Retina (tissue), 1 donor: Measurements from ENCODE around the gene QRICH1.

Experiments
- DNase-seq: peaks from one replicate; pipeline ENCODE4 v3.0.0-alpha.2; 2016

Gene QRICH1, protein sequence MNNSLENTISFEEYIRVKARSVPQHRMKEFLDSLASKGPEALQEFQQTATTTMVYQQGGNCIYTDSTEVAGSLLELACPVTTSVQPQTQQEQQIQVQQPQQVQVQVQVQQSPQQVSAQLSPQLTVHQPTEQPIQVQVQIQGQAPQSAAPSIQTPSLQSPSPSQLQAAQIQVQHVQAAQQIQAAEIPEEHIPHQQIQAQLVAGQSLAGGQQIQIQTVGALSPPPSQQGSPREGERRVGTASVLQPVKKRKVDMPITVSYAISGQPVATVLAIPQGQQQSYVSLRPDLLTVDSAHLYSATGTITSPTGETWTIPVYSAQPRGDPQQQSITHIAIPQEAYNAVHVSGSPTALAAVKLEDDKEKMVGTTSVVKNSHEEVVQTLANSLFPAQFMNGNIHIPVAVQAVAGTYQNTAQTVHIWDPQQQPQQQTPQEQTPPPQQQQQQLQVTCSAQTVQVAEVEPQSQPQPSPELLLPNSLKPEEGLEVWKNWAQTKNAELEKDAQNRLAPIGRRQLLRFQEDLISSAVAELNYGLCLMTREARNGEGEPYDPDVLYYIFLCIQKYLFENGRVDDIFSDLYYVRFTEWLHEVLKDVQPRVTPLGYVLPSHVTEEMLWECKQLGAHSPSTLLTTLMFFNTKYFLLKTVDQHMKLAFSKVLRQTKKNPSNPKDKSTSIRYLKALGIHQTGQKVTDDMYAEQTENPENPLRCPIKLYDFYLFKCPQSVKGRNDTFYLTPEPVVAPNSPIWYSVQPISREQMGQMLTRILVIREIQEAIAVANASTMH

DNA sequence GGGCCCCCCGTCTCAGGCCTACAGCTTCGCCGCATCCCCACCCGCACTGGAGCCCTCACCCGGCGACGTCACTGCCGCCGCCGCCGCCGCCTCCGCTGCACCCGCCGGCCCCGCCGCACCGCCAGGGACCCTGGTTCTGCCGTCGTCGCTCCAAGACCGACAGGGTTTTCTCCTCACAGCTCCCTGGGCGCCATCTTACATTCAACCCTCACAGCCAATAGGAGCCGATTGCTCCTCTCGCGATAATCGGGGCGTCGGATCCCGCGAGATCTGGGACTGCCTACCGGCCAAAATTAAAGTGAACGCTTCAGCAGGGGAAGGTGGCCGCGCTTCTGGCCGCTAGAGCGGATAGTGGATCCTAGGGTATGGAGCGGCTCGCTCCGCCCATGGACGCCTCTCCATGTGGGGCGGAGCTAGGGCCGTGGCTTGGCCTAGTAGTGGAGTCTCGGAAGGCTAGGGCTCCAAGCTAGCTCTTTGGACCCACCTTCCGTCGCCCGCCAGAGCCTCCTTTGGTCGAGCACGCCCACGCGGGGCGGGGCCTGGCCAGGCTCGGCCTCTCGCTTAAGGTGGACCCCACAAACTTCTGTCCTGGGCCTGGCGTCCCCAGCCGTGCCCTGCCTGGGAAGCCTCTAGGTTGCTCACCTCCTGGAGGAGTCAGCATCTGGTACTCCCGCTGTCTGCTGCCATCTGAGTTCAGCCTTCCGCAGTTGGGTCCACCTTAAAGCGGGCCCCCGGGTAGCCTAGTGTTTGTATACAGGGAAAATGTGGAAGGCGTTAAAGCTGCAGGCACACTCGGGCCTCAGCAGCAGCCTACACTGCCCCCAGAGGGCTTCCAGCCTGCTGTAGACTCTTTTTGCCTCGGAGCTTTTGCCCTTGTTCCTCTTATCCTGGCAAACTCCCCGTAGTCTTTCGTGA, at the start of gene QRICH1:
Gene QRICH1, minus strand, starts transcription at position 219 of the 915 bp plus-strand sequence. CDS start 17,054 bp downstream, outside the sequence.
- DNase-seq = peak; percentile 100

DNA sequence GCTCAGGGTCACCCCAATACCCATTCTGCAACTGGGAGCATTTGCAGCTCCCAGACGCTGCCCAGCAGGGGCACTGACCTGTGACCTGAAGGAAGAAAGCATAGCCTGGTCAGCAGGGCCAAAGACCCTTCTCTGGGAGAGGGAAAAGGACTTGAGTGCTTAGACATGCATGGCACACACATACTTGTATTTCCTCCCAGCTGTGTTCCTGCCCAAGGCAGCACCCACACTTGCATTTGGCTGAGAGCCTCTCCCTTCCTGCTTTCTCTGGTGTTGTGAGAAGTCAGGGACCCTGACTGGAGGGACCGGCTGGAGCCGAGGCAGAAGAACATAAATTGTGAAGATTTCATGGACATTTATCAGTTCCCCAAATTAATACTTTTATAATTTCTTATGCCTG, 46.2 kb upstream of the QRICH1 start:
- DNase-seq = no peak

DNA sequence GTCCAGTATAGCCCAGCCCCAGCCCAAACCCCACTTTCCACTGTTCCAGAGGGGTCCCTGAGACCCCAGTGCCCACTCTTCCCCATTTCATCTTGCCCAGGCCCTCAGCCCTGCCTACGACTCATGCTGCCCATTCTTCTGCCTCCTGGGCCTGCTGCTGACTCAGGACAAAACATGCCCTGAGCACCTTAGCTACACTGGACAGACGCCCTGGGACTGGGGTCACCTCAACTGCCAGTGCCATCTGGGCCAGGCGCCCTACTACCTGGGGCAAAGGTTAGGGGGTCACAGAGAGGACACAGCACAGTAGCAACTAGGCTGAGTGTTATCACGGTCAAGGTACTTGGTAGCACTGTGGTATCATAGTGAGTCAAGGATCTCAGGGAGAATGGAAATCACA, 41.6 kb upstream of the QRICH1 start:
- no peak for DNase-seq

DNA sequence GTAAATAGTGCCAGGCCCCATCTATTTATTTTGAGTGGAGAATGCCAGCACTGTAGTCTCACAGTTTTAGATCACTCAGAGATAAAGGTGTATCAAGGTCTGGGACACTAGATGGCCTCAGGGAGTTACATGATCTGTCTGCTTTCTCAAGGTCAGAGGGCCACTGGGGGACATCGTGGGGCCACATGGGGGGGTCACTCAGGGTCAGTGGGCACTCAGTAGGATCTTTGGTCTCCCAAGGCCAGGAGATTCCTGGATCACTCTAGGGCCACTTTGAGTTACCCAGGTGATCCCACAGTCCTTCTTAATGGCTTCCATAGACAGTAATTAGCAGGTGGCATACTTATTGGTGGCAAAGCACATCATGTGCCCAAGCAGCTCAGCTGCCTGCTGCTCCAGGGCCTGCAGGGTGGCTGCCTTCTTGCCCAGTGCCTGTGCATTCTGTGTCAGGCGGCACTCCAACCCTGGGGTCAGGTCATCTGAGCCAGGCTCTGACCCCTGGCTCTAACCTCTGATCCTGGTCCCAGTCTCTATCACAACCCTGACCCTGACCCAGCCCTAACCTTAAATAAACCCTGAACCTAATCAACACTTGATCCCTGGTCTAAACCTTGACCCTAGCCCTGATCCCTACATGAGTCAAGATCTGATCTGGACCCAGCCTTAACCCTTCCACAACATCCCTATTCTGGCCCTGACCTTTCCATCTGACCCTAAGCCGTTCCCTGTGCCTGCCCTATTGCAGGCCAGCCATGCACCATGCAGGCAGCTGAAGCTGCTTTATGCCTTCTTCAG, 40.8 kb upstream of the QRICH1 start:
- DNase-seq = no peak

DNA sequence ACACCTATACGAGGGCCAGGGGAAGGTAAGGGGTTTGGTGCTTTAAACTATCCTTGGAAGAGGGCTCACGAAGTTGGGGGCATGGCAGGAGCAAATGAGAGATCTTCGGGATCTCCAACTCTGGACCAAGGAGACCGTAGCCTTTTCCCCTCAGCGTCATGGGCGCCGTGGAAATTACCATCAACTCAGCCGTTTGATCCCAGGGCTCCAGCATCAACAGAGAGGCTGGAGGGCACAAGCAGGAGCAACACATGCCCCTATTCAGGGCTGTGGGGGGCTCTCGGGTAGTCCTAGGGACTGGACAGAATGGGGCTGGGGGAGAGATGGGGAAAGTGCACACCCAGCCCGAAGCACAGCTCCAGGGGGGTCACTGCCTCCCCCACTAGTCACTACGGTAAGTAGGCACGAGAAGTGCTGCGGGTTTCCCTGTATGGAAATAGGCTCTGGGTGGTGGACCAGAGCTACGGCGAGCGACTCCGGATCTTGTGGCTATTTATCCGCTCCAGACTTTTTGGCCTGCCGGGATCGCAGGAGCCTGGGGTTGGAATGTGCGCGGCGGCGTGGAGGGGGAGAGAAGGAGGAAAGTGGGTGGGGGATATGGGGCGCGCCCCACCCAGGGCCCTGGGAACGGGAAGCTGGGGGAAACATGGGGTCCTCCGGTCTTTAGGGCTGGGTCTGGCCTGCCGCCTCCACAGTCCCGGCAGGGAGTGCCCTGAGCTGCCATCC, 39.5 kb upstream of the QRICH1 start:
- peak; percentile 92 for DNase-seq

DNA sequence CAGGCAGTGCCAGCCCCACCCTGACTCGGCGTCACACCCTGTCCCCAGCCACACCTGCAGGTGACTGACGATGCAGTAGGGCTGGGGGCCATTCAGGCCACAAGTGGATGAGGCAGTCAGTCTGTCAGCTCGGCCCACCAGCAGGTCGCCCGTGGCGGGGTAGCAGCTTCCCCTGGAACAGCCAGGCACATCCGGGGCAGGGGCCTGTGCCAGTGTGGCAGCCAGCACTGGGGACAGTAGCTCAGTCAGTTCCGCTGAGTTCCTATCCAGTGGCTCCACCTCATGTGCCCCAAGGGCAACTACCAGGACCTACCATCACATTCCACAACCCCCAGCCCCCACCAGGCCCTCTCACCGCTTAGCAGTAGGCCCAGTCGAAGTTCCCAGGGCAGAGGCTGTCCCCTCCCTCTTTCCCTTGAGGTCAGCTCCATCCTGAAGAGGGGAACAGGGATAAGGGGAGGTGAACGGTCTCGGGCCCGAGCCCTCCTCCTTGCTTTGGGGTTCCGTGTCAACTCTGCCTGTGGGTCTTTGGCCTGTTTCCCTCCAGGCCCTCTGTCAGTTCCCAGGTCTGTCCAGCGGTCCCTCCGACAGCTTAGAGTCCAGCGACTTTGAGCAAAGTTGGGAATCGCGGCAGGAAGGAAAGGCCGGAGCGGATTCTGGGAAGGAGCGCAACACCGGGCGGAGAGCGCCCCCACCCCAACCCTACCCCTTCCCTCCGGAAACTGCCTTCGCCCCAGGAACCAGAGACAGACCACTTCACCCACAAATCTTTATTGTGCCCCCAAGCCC, 38.8 kb upstream of the QRICH1 start, which contains the start of gene LAMB2:
Gene LAMB2, minus strand, starts transcription at position 614 of the 789 bp plus-strand sequence. Its CDS starts 183 bp downstream, at position 431.
- DNase-seq = peak; percentile 89

DNA sequence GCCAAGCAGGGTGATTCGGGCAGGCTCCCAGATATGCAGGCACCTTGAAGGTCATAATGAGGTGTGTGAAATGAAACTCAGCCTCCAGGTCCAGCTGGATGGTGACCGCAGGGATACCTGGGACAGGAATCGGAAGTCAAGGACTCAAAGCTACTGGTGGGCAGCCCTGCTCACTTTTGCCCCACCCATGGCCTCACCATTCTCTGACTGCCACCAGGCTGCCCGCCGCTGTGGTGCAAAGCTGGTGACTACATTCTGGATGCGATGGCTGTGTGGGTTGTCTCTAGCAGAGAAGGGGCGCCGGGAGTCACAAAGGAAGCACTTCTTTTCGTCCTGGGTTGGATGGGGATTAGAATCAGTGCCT, 38.2 kb upstream of the QRICH1 start:
- no peak for DNase-seq

DNA sequence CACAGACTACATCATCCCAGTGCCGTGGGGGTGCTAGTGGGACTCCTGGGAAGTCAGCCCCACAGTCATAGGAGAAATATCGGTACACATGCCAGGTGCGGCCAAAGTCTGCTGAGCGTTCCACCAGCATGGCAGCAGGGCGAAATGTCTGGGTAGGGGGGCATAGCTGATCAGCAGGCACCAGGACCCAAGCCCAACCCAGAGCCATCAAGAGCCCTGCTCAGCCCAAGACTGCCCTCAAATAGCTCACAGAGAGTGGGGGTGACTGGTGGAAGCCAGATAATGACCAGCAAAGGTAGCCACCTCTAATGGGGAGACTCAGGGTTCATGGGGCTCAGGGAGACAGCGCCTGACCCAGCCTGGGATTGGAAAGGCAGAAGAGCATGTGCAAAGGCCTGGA, 37.7 kb upstream of the QRICH1 start:
- no peak for DNase-seq

DNA sequence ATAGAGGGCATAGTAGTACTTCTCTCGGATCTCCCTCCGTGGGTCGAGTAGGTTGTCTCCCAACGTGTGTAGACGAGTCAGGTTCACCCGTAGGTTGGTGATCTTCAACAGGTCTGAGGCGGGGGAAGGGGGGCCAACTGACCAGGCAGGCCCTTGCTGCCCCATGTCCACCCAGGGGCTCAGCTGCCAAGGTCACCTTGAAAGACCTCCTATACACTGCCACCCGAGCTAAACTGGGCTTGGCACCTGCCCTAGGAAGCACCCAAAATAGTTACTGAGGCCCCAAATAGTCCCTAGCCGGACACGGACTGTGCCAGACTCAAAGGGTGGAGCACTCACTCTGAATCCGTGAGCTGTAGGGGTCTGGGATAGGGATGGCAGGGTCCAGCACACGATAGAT, 37.2 kb upstream of the QRICH1 start:
- no peak for DNase-seq

DNA sequence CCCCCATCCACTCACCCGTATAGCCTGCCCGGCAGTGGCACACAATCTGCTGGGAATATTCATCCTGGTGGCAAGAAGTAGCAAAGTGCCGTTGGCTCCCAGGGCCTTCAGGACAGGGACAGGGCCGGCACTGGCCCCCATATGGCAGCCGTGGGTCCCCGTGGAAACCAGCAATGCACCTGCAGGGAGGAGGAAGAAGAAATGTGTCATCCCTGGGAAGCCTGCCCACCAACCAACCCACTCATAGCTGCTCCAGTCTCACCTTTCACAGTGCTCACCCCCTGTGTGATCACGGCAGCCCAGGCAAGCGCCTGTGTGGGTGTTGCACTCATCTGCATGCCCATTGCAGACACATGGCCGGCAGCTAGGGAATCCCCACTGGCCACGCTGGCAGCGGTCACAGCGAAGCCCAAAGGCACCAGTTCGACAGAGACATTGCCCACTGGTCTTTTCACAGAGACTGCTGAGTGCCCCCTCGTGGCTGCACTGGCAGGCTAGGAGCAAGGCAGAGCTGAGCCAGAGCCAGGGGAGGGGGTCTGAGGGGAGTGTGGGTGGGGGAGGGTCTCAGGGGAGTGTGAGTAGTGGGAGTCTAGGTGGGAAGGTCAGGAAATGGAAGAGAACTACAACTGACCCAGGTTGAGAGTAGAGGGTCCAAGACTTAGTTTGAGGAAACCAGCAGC, 31.3 kb upstream of the QRICH1 start:
- DNase-seq = no peak

DNA sequence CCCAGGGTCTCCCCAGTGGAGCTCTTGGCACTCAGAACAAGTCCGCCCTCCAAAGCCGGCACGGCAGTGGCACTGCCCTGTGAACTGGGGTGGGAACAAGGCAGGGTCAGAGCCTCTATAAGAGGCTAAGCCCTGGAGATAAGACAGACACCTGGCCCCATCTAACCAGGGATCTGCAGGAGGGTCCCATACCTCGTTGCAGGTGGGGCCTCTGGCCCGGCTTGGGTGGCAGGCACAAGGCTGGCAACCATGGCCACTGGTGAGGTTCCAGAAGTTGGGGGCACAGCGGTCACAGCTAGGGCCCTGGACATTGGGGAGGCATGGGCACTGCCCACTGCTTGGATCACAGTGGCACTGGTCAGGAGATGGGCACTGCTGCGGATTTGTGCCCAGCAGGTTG, 30.3 kb upstream of the QRICH1 start:
- DNase-seq = no peak

DNA sequence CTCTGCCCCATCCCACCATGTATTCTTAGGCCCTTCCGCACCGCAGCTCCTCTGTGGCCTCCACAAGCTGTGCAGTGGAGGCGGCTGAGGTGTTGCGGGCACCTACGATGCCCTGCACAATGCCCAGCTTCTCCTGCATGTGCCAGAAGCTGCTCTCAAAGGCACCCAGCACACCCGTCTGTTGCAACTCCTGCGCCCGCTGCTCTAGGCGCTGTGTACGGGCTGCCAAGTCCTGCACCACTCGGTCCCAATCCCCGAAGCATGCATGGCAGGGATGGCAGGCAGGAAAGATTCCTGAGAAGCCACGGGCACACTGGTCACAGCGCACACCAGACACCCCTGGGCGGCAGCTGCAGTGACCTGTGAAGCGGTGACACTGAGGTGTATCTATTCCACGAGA, 29.8 kb upstream of the QRICH1 start:
- no peak for DNase-seq

DNA sequence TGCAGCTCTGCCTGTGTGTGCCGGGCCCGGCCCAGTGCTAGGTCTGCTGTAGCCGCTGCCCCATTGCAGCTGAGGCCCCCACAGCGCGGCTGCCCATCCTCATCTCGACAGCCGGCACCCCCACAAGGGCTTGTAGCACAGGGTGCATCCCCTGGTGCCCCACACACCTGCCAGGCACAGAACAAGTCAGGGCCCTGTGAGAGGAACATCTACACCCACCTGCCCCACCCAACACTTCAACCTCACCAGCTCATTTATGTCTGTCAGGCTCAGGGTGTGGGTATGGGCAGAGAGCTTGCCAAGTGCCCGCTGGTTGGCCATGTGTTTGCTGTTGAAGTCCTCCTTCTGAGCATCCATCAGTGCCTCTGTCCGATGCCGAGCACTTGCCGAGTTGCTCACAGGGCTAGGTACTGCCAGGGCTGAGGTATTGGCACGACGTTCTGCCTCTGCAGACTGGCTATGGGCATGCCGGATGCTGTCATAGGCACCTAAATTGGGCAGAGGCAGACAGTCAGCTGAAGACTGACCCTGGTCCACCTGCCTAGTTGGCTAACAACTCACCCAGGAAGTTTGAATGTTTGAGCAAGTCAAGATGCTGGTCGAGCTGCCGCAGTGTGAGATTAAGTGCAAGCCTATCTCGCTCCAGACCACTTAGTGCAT, 29.1 kb upstream of the QRICH1 start:
- no peak for DNase-seq

DNA sequence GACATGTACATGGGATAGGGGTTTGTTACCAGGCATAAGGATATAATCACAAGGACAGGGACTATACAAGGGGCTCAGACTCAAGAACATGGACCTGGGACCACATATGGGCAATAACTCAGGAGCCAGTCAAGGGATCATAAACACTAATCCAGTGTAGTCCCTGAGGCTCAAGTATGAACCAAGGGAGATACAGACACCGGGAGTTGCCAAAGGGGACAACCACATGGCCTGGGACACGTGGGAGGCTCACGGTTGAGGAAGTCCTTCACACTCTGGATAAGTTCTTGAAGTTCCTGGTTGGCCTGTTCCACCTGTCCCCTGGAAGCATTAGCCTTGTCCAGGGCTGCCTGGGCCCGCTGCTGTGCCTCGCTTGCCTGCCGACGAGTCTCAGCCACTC, 28.6 kb upstream of the QRICH1 start:
- DNase-seq = no peak

DNA sequence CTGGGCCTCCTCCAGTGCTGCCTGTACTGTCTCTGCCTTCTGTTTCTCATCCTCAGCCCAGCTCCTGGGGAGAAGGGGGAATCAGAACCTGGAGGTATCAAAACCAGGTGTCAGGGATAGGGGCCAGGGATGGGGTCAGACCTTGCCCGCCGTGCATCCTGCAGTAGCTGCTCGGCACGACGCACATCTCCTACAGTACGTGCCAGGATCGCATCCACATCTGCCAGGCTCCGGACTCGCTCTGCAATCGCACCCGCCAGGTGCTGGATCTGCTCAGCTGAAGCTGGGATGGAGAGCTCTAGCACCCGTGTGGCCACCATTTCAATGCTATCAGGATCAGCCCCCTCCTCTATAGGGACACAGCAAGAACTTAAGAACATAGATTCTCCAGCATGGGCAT, 28.2 kb upstream of the QRICH1 start:
- DNase-seq = no peak

DNA sequence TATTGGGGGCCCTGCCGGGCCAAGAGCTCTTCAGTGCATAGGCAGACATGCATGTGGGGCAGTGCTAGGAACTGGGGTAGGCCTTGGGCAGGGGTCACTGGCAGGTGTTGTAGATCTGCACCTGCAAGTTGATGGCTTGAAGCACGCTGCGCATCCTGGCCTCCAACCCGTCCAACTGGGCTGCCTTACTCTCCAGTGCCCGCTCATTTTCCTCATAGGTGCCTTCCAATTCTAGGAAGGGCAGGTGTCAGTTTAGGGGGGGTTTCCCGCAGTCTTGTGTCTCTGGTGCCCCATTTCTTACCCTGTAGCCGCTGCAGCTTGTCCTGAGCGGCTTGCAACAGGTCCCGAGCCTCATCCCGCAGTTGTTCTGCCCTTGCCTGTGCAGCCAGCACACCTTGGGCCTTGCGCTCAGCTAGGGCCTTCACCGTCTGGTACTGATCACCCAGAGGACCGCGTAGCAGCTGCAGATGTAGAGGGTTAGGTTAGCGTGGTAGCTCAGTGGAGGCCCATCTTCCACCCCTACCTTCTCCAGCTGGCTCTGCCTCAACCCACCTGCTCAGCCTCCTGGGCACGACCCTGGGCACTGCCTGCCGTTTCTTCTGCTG, 27.4 kb upstream of the QRICH1 start:
- DNase-seq = no peak

DNA sequence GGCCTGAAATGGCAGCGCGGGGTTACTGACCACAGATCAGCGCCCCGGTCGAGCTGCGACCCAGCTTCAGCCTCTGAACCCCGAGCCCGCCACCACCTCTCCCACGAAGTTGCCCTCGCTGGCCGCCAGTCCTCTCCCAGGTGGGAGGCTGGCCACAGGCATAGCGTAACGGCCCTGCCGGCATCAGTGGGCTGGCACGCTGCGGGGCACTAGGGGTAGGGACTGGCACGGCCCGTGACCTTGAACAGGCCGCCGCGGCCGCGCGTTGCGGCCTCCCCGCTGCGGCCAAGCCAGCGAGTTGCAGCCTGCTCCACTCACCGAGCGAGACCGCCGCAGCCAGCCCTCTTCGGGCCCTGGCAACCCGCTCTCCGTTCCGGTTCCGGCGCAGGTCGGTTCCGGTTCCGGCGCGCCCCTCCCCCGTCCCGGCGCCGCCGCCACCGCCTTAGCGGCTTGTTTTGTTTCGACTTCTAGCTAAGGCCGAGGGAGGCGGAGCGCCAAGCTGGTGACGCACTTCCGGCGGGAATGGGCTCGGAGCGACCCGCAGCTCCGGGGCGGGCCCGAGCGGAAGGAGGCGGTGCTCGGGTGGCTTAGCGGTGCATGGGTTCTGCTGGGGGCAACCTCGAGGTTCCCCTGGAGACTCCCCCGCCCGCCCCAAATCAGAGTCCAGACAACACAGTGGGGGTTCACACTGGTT, 26.7 kb upstream of the QRICH1 start, which contains the start of gene USP19:
Gene USP19, minus strand, starts transcription at position 386 of the 694 bp plus-strand sequence. CDS start 1,678 bp downstream, outside the sequence.
- peak; percentile 97 for DNase-seq

DNA sequence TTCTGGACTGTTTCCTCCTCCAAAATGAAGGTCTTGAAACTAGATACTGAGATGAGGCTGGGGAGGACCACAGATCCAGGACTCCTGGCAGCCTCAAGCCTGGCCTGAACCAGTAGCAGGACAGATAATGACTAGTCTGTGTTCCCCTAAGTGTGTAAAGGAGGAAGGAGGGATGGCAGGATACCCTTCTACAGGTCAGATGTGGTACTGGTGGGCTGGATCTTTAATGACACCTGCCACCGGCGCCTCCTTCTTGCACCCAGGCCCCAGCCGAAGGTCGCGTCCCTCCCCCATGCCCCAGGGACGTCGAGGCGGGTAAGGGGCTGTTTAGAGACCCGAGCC, 26.2 kb upstream of the QRICH1 start:
- no peak for DNase-seq
